Osteocyte (in vitro differentiated cells): Measurements from ENCODE around the gene NRP2. TPM values are rescaled to one million over a fixed set of nuclear protein-coding genes. Genes with fewer than 3 reads are reported as not detected.

ENCODE experiments used
- DNase-seq: peaks from one replicate; pipeline ENCODE4 v3.0.0; 2021; ENCODE audit warnings: mixed read lengths; ENCODE audit not compliant: unreplicated experiment; ENCODE audit errors: extremely low spot score
- H3K27ac Mint-ChIP-seq: one replicate; pipeline ENCODE4 v1.8.0; 2021; ENCODE audit warnings: mild to moderate bottlenecking, mixed read lengths; ENCODE audit not compliant: unreplicated experiment
- H3K27me3 Mint-ChIP-seq: one replicate; pipeline ENCODE4 v1.8.0; 2021; ENCODE audit warnings: mixed read lengths; ENCODE audit not compliant: unreplicated experiment
- H3K36me3 Mint-ChIP-seq: one replicate; pipeline ENCODE4 v1.8.0; 2021; ENCODE audit warnings: mixed read lengths; ENCODE audit not compliant: unreplicated experiment
- H3K4me1 Mint-ChIP-seq: one replicate; pipeline ENCODE4 v1.8.0; 2021; ENCODE audit warnings: mixed read lengths; ENCODE audit not compliant: unreplicated experiment
- H3K4me3 Mint-ChIP-seq: one replicate; pipeline ENCODE4 v1.8.0; 2021; ENCODE audit warnings: mild to moderate bottlenecking, moderate library complexity, mixed read lengths; ENCODE audit not compliant: unreplicated experiment
- H3K9me3 Mint-ChIP-seq: one replicate; pipeline ENCODE4 v1.8.0; 2021; ENCODE audit warnings: mixed read lengths; ENCODE audit not compliant: unreplicated experiment
- total RNA-seq: library from RNA; stranded (reverse); gene quantifications from 2 replicates; pipeline ENCODE4 v1.2.1, GENCODE V29; 2021
- TF ChIP-seq, protein P1 (sequence below): fragments of 200-600 bp; sonication (generic); IDR thresholded peaks from 2 replicates; pipeline ENCODE4 v1.5.0; 2021; ENCODE audit warnings: antibody characterized with exemption, mild to moderate bottlenecking, moderate library complexity

The NRP2 gene
- total RNA-seq, 1 donor from 2014 or later, result 52.4 TPM

GRCh38 chr2:205834796-205835195, 152.5 kb downstream of the NRP2 start:
- Mint-ChIP-seq H3K9me3 (peaks cover 15% of the 10 kb centered on the region), H3K27me3 (peaks cover 38% of the 10 kb centered on the region), H3K27ac (no peak overlapping the region), H3K4me3 (no peak overlapping the region), H3K4me1 (peaks cover 3% of the 10 kb centered on the region), H3K36me3 (peaks cover 2% of the 10 kb centered on the region)
- TF ChIP-seq, protein P1, sequence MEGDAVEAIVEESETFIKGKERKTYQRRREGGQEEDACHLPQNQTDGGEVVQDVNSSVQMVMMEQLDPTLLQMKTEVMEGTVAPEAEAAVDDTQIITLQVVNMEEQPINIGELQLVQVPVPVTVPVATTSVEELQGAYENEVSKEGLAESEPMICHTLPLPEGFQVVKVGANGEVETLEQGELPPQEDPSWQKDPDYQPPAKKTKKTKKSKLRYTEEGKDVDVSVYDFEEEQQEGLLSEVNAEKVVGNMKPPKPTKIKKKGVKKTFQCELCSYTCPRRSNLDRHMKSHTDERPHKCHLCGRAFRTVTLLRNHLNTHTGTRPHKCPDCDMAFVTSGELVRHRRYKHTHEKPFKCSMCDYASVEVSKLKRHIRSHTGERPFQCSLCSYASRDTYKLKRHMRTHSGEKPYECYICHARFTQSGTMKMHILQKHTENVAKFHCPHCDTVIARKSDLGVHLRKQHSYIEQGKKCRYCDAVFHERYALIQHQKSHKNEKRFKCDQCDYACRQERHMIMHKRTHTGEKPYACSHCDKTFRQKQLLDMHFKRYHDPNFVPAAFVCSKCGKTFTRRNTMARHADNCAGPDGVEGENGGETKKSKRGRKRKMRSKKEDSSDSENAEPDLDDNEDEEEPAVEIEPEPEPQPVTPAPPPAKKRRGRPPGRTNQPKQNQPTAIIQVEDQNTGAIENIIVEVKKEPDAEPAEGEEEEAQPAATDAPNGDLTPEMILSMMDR, result no peak
- no peak for DNase-seq

GRCh38 chr2:205835251-205835791, 153.0 kb downstream of the NRP2 start:
- Mint-ChIP-seq H3K4me3 (no peak overlapping the region), H3K4me1 (peaks cover 3% of the 10 kb centered on the region), H3K36me3 (peaks cover 2% of the 10 kb centered on the region), H3K27me3 (peaks cover 42% of the 10 kb centered on the region), H3K9me3 (peaks cover 15% of the 10 kb centered on the region), H3K27ac (no peak overlapping the region)
- DNase-seq, result no peak
- TF ChIP-seq, protein P1, result no peak

DNA sequence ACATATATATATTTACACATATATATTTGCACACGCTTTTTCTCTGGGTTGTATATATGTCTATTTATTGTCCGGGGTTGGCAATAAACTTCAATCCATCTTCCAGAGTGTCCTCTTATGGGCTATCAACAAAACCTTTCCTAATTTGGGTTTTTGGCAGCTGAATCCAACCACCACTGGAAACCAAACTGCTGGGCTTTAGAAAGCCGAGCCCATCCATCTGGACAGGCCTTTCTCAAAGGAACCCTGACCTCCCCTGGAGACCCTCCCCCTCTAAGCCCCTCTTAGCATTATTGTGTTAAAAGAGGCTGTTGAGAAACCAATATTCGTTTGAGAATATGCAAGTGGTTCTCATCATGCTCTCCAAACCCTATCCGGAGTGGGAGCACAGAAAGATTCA, 153.6 kb downstream of the NRP2 start:
- DNase-seq, result no peak
- peaks cover 3% of the 10 kb centered on the region for H3K4me1 Mint-ChIP-seq
- TF ChIP-seq, protein P1, result no peak
- peaks cover 15% of the 10 kb centered on the region for H3K9me3 Mint-ChIP-seq
- H3K36me3 Mint-ChIP-seq, result peaks cover 2% of the 10 kb centered on the region
- no peak overlapping the region for H3K27ac Mint-ChIP-seq
- H3K27me3 Mint-ChIP-seq, result peaks cover 44% of the 10 kb centered on the region
- no peak overlapping the region for H3K4me3 Mint-ChIP-seq

GRCh38 chr2:205836477-205837221, 154.3 kb downstream of the NRP2 start:
- H3K27ac Mint-ChIP-seq, result no peak overlapping the region
- TF ChIP-seq, protein P1, result no peak
- H3K4me1 Mint-ChIP-seq, result peaks cover 3% of the 10 kb centered on the region
- peaks cover 52% of the 10 kb centered on the region for H3K27me3 Mint-ChIP-seq
- H3K9me3 Mint-ChIP-seq, result peaks cover 15% of the 10 kb centered on the region
- peaks cover 2% of the 10 kb centered on the region for H3K36me3 Mint-ChIP-seq
- no peak overlapping the region for H3K4me3 Mint-ChIP-seq
- DNase-seq, result no peak

GRCh38 chr2:205837663-205838062, 155.4 kb downstream of the NRP2 start:
- no peak for DNase-seq
- TF ChIP-seq, protein P1, result no peak
- no peak overlapping the region for H3K4me3 Mint-ChIP-seq
- no peak overlapping the region for H3K27ac Mint-ChIP-seq
- peaks cover 3% of the 10 kb centered on the region for H3K4me1 Mint-ChIP-seq
- H3K27me3 Mint-ChIP-seq, result peaks cover 51% of the 10 kb centered on the region
- peaks cover 15% of the 10 kb centered on the region for H3K9me3 Mint-ChIP-seq
- peaks cover 2% of the 10 kb centered on the region for H3K36me3 Mint-ChIP-seq
